Measurements from ENCODE around the gene ZSWIM5.

Gene ZSWIM5

DNA sequence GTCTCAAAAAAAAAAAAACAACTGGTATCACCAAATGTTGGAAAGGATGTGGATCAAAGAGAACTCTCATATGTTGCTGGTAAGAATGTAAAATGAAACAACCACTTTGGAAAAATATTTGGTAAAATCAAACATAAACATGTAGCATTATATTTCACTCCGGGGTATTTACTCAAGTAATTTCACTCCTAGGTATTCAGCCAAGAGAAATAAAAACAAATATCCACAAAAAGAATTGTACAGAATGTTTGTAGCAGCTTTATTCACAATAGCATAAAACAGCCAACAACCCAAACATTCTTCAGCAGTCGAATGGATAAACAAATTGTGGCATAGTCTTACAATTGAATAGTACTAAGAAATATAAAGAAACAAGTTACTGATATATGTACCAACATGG lies 32.4 kb upstream of the ZSWIM5 start:
- no CpG with 5 or more reads among the region's 2 CpGs for WGBS (ENCODE audit: extremely low coverage, insufficient coverage, insufficient read length)

DNA sequence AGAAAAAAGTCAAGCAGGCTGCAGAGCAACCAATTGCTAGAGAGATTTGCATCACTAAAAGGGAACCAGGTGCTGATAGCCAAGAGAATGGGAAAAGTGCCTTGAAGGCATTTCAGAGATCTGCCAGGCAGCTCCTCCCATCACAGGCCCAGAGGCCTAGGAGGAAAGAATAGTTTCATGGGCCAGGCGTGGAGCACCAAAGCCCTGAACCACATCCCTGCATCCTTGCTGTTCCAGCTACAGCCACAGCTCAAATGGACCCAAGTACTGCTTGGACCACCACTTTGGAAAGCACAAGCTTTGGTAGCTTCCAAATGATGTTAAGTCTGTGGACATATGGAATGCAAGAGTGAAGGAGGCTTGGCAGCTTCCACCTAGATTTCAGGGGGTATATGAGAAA lies 29.7 kb upstream of the ZSWIM5 start:
- Histone ChIP-seq H3K79me1 (ENCODE audit: low read length) (no peaks in the 10 kb centered on the region), H4K91ac (ENCODE audit: low read depth, low read length) (no peak overlapping the region), H2AFZ (ENCODE audit: insufficient read depth, low read length, poor library complexity) (no peak overlapping the region), H3K14ac (ENCODE audit: low read length) (no peak overlapping the region), H3K4me1 (ENCODE audit: control insufficient read depth in 1 of 2, insufficient read depth in 2 of 2, low read length in 2 of 2) (no peaks in the 10 kb centered on the region), H2BK120ac (ENCODE audit: insufficient read depth, low read length, poor library complexity) (no peak overlapping the region), H3K79me2 (ENCODE audit: control insufficient read depth, insufficient read depth, low read length, poor library complexity) (no peaks in the 10 kb centered on the region), H3K36me3 (ENCODE audit: control insufficient read depth in 1 of 2, insufficient read depth in 2 of 2, low read length in 2 of 2) (no peaks in the 10 kb centered on the region), H3K4me3 (ENCODE audit: low read depth, low read length) (no peak overlapping the region), H3K18ac (ENCODE audit: low read length) (no peak overlapping the region), H3K27me3 (ENCODE audit: insufficient read depth, low read length) (no peaks in the 10 kb centered on the region), H2BK12ac (ENCODE audit: low read length) (no peak overlapping the region), H3K4ac (ENCODE audit: low read depth, low read length) (no peak overlapping the region), H3K9me3 (ENCODE audit: insufficient read depth, low read depth, low read length) (peaks cover 8% of the 10 kb centered on the region), H2AK5ac (ENCODE audit: low read length) (no peak overlapping the region), H3K9ac (ENCODE audit: low read length) (no peak overlapping the region), H3K4me2 (ENCODE audit: low read length) (no peak overlapping the region), H4K8ac (ENCODE audit: low read depth, low read length) (no peak overlapping the region), H4K12ac (ENCODE audit: low read depth, low read length) (no peak overlapping the region), H3K23ac (ENCODE audit: low read length) (no peak overlapping the region), H3K27ac (ENCODE audit: low read depth, low read length) (no peak overlapping the region), H2BK5ac (ENCODE audit: low read depth, low read length, poor library complexity) (no peak overlapping the region)
- whole genome bisulfite sequencing (ENCODE audit: extremely low coverage, insufficient coverage, insufficient read length) = no CpG with 5 or more reads among the region's 1 CpG
- DNase-seq = no peak

More for the DNA sequence above, 32.4 kb upstream of the ZSWIM5 start:
- no peak overlapping the region for H2BK120ac ChIP-seq (ENCODE audit: insufficient read depth, low read length, poor library complexity)
- H4K8ac ChIP-seq (ENCODE audit: low read depth, low read length) = no peak overlapping the region
- H2BK5ac ChIP-seq (ENCODE audit: low read depth, low read length, poor library complexity) = no peak overlapping the region
- H2AFZ ChIP-seq (ENCODE audit: insufficient read depth, low read length, poor library complexity) = no peak overlapping the region
- H3K27ac ChIP-seq (ENCODE audit: low read depth, low read length) = no peak overlapping the region
- H4K91ac ChIP-seq (ENCODE audit: low read depth, low read length) = no peak overlapping the region
- no peak overlapping the region for H3K4ac ChIP-seq (ENCODE audit: low read depth, low read length)
- no peaks in the 10 kb centered on the region for H3K4me1 ChIP-seq (ENCODE audit: control insufficient read depth in 1 of 2, insufficient read depth in 2 of 2, low read length in 2 of 2)
- H3K4me2 ChIP-seq (ENCODE audit: low read length) = no peak overlapping the region
- no peak overlapping the region for H3K18ac ChIP-seq (ENCODE audit: low read length)
- no peak overlapping the region for H2BK12ac ChIP-seq (ENCODE audit: low read length)
- peaks cover 13% of the 10 kb centered on the region for H3K9me3 ChIP-seq (ENCODE audit: insufficient read depth, low read depth, low read length)
- no peak overlapping the region for H3K9ac ChIP-seq (ENCODE audit: low read length)
- H4K12ac ChIP-seq (ENCODE audit: low read depth, low read length) = no peak overlapping the region
- no peaks in the 10 kb centered on the region for H3K36me3 ChIP-seq (ENCODE audit: control insufficient read depth in 1 of 2, insufficient read depth in 2 of 2, low read length in 2 of 2)
- DNase-seq = no peak
- no peak overlapping the region for H3K14ac ChIP-seq (ENCODE audit: low read length)
- no peak overlapping the region for H3K4me3 ChIP-seq (ENCODE audit: low read depth, low read length)
- no peak overlapping the region for H2AK5ac ChIP-seq (ENCODE audit: low read length)
- H3K23ac ChIP-seq (ENCODE audit: low read length) = no peak overlapping the region
- H3K27me3 ChIP-seq (ENCODE audit: insufficient read depth, low read length) = no peaks in the 10 kb centered on the region
- H3K79me1 ChIP-seq (ENCODE audit: low read length) = no peaks in the 10 kb centered on the region
- H3K79me2 ChIP-seq (ENCODE audit: control insufficient read depth, insufficient read depth, low read length, poor library complexity) = no peaks in the 10 kb centered on the region

GRCh38 chr1:45230537-45230936 lies 24.1 kb upstream of the ZSWIM5 start:
- Histone ChIP-seq H3K36me3 (ENCODE audit: control insufficient read depth in 1 of 2, insufficient read depth in 2 of 2, low read length in 2 of 2) (no peaks in the 10 kb centered on the region), H2AFZ (ENCODE audit: insufficient read depth, low read length, poor library complexity) (no peak overlapping the region), H3K4me1 (ENCODE audit: control insufficient read depth in 1 of 2, insufficient read depth in 2 of 2, low read length in 2 of 2) (no peaks in the 10 kb centered on the region), H3K18ac (ENCODE audit: low read length) (no peak overlapping the region), H3K23ac (ENCODE audit: low read length) (no peak overlapping the region), H3K27me3 (ENCODE audit: insufficient read depth, low read length) (no peaks in the 10 kb centered on the region), H2AK5ac (ENCODE audit: low read length) (no peak overlapping the region), H2BK5ac (ENCODE audit: low read depth, low read length, poor library complexity) (no peak overlapping the region), H3K4me2 (ENCODE audit: low read length) (no peak overlapping the region), H2BK12ac (ENCODE audit: low read length) (no peak overlapping the region), H3K4ac (ENCODE audit: low read depth, low read length) (no peak overlapping the region), H3K79me1 (ENCODE audit: low read length) (no peaks in the 10 kb centered on the region), H3K4me3 (ENCODE audit: low read depth, low read length) (no peak overlapping the region), H3K27ac (ENCODE audit: low read depth, low read length) (no peak overlapping the region), H4K91ac (ENCODE audit: low read depth, low read length) (no peak overlapping the region), H3K79me2 (ENCODE audit: control insufficient read depth, insufficient read depth, low read length, poor library complexity) (no peaks in the 10 kb centered on the region), H3K9ac (ENCODE audit: low read length) (no peak overlapping the region), H3K9me3 (ENCODE audit: insufficient read depth, low read depth, low read length) (no peaks in the 10 kb centered on the region), H4K8ac (ENCODE audit: low read depth, low read length) (no peak overlapping the region), H3K14ac (ENCODE audit: low read length) (no peak overlapping the region), H2BK120ac (ENCODE audit: insufficient read depth, low read length, poor library complexity) (no peak overlapping the region), H4K12ac (ENCODE audit: low read depth, low read length) (no peak overlapping the region)
- no peak for DNase-seq
- no CpG with 5 or more reads among the region's 1 CpG for WGBS (ENCODE audit: extremely low coverage, insufficient coverage, insufficient read length)

DNA sequence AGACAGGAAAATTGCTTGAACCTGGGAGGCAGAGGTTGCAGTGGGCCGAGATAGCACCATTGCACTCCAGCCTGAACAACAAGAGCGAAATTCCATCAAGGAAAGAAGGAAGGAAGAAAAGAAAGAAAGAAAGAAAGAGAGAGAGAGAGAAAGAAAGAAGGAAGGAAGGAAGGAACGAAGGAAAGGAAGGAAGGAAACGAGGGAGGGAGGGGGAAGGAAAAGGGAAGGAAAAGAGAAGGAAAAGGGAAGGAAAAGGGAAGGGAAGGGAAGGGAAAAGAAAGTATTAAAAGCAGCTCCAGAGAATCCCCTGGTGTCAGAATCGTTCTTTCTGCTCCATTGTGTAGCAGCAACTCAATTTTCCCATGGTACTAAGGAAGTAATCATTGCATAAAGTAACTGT lies 19.2 kb upstream of the ZSWIM5 start:
- Histone ChIP-seq H3K36me3 (ENCODE audit: control insufficient read depth in 1 of 2, insufficient read depth in 2 of 2, low read length in 2 of 2) (no peaks in the 10 kb centered on the region), H4K8ac (ENCODE audit: low read depth, low read length) (no peak overlapping the region), H3K4me3 (ENCODE audit: low read depth, low read length) (no peak overlapping the region), H2BK12ac (ENCODE audit: low read length) (no peak overlapping the region), H4K12ac (ENCODE audit: low read depth, low read length) (no peak overlapping the region), H2BK5ac (ENCODE audit: low read depth, low read length, poor library complexity) (no peak overlapping the region), H3K4ac (ENCODE audit: low read depth, low read length) (no peak overlapping the region), H4K91ac (ENCODE audit: low read depth, low read length) (no peak overlapping the region), H3K27ac (ENCODE audit: low read depth, low read length) (no peak overlapping the region), H3K79me2 (ENCODE audit: control insufficient read depth, insufficient read depth, low read length, poor library complexity) (no peaks in the 10 kb centered on the region), H3K9me3 (ENCODE audit: insufficient read depth, low read depth, low read length) (no peaks in the 10 kb centered on the region), H3K79me1 (ENCODE audit: low read length) (no peaks in the 10 kb centered on the region), H3K4me2 (ENCODE audit: low read length) (no peak overlapping the region), H2AK5ac (ENCODE audit: low read length) (no peak overlapping the region), H2BK120ac (ENCODE audit: insufficient read depth, low read length, poor library complexity) (no peak overlapping the region), H3K18ac (ENCODE audit: low read length) (no peak overlapping the region), H3K9ac (ENCODE audit: low read length) (no peak overlapping the region), H3K27me3 (ENCODE audit: insufficient read depth, low read length) (no peaks in the 10 kb centered on the region), H3K14ac (ENCODE audit: low read length) (no peak overlapping the region), H2AFZ (ENCODE audit: insufficient read depth, low read length, poor library complexity) (no peak overlapping the region), H3K4me1 (ENCODE audit: control insufficient read depth in 1 of 2, insufficient read depth in 2 of 2, low read length in 2 of 2) (no peaks in the 10 kb centered on the region), H3K23ac (ENCODE audit: low read length) (no peak overlapping the region)
- WGBS (ENCODE audit: extremely low coverage, insufficient coverage, insufficient read length) = no CpG with 5 or more reads among the region's 5 CpGs
- no peak for DNase-seq

Data from trophoblast cell (in vitro differentiated cells and primary cell).